ENCODE results near the gene SMIM33.
"Not testable (repeated sequence)": the region's sequence is repeated elsewhere in the genome, so short reads cannot be mapped to it uniquely, and the experiment has no call there.

Gene SMIM33

GRCh38 chr5:139461698-139462097, 9.1 kb upstream of the SMIM33 start:
- no peaks in the 10 kb centered on the region for H3K9me3 ChIP-seq
- no peaks in the 10 kb centered on the region for H3K4me1 ChIP-seq
- H3K4me3 ChIP-seq = no peak overlapping the region
- no peaks in the 10 kb centered on the region for H3K36me3 ChIP-seq (replicated peaks)
- no peak for DNase-seq (ENCODE audit: low spot score in 2 of 2)
- in situ Hi-C loops (cut with MboI; ENCODE audit: low sequenced_read_pairs) = no loop called here
- no peaks in the 10 kb centered on the region for H3K27me3 ChIP-seq (ENCODE audit: low read depth)

DNA sequence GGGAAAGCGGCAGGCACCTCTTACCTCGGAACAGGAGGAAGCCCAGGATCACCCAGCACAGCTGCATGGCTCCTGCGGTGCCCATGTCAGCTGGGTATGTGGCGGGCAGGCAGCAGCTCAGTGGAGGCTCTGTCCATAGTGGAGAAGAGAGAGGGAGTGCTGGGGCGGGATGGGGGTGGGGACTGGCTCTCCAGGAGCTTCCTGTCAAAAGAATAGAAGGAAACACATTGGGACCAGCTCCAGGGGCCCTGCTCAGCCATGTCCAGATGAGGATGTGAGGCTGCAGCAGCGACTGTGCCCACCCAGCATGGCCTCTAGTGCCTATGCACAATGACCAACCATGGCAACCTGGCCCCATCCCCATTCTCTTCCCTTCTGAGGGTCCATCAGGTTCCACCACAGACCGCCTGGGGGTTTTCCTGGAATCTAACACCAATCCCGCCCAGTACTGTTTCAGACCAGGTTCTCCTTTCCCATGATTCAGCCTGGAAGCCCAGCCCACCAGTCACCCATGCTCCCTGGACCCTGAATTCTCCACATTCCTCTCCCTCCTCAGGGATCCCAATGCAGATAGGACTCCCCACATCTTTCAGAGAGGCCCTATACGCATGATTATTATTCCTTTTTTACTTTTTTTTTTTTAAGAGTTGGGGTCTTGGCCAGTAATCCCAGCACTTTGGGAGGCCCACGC, 8.1 kb upstream of the SMIM33 start, which contains the start of gene ECSCR:
Gene ECSCR, minus strand, starts transcription at position 158 of the 691 bp plus-strand sequence. Its CDS starts 73 bp downstream, at position 85.
- no peaks in the 10 kb centered on the region for H3K9me3 ChIP-seq
- no peaks in the 10 kb centered on the region for H3K36me3 ChIP-seq (replicated peaks)
- no peaks in the 10 kb centered on the region for H3K27me3 ChIP-seq (ENCODE audit: low read depth)
- no peak for DNase-seq (ENCODE audit: low spot score in 2 of 2)
- in situ Hi-C loops (cut with MboI; ENCODE audit: low sequenced_read_pairs) = no loop called here
- H3K4me1 ChIP-seq = no peaks in the 10 kb centered on the region
- no peak within 1 kb of the TSS for H3K4me3 ChIP-seq

DNA sequence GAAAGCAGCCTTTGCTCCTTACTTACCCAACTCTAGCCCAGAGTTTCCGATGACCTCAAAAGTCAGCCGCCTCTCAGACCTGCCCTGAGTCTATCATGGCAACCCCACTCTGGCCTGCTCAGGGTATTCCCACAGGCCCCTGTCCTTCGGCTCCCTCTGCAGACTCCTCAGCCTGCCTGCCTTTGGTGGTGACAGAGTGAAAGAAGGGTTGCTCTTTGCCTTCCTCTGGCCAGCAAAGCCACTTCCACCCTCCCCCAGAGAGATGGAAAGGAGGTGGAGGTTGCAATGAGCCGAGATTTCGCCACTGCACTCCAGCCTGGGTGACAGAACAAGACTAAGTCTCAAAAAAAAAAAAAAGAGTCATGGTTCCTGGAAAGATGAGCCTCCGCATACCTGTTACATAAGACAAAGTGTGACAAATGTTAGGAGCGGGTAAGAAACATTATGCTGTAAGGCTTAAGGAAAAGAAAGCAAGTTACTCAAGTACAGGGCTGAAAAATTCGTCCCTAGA, 2.3 kb upstream of the SMIM33 start:
- DNase-seq (ENCODE audit: low spot score in 2 of 2) = no peak
- Histone ChIP-seq H3K4me3 (no peak overlapping the region), H3K4me1 (no peaks in the 10 kb centered on the region), H3K9me3 (no peaks in the 10 kb centered on the region), H3K27me3 (ENCODE audit: low read depth) (no peaks in the 10 kb centered on the region), H3K36me3 (replicated peaks) (no peaks in the 10 kb centered on the region)
- in situ Hi-C loops (cut with MboI; ENCODE audit: low sequenced_read_pairs) = no loop called here

- in situ Hi-C loops (cut with MboI; ENCODE audit: low sequenced_read_pairs) = no loop called here
- Histone ChIP-seq H3K9me3 (no peaks in the 10 kb centered on the region), H3K4me3 (no peak overlapping the region), H3K27me3 (ENCODE audit: low read depth) (no peaks in the 10 kb centered on the region), H3K36me3 (replicated peaks) (no peaks in the 10 kb centered on the region), H3K4me1 (no peaks in the 10 kb centered on the region)
- no peak for DNase-seq (ENCODE audit: low spot score in 2 of 2)
Measured at GRCh38 chr5:139472386-139473030, 1.7 kb downstream of the SMIM33 start.

DNA sequence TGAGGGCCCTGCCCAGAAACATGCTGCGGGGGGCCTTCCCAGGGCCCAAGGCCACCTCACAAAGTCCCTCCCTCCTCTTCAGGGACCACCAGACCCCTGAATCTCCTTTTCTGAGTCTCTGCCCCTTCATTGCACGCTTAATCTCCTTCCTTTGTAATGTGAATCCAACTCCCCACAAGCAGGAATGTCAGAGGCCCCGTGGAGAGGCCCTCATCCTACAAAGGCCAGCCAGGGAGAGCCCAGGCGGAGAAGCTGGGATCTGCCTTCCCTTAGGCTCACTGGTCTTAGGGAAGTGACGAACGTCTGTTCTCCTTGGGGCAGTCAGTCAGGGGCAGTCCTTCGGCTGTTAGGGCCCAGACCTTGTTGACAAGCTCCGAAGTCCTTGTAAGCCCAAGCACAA, 2.3 kb downstream of the SMIM33 start:
- no peak overlapping the region for H3K4me3 ChIP-seq
- H3K4me1 ChIP-seq = no peaks in the 10 kb centered on the region
- H3K9me3 ChIP-seq = no peaks in the 10 kb centered on the region
- H3K27me3 ChIP-seq (ENCODE audit: low read depth) = no peaks in the 10 kb centered on the region
- no peaks in the 10 kb centered on the region for H3K36me3 ChIP-seq (replicated peaks)
- in situ Hi-C loops (cut with MboI; ENCODE audit: low sequenced_read_pairs) = no loop called here
- peak; percentile 8 to 31 for DNase-seq (ENCODE audit: low spot score in 2 of 2)

DNA sequence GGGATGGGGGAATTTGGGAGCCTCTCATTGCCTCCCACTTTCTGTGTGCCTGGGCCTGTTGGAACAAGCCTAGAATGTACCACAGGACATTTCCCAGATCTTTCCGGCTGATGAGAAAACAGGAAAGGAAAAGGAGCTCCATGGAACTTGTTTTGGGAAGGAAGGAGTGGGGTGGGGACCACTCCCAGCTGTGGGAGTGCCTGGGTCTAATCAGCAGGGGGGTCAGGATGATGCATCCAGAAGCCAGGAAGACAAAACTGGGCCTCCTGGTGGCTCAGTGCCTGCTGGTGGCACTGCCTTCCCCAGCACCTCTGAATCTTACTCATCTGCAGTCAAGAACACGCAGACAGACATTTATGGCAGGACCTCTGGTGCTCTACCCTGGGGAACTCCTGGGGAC, 2.8 kb downstream of the SMIM33 start:
- H3K4me3 ChIP-seq = no peak overlapping the region
- H3K4me1 ChIP-seq = no peaks in the 10 kb centered on the region
- no peaks in the 10 kb centered on the region for H3K27me3 ChIP-seq (ENCODE audit: low read depth)
- no peak for DNase-seq (ENCODE audit: low spot score in 2 of 2)
- no peaks in the 10 kb centered on the region for H3K9me3 ChIP-seq
- no peaks in the 10 kb centered on the region for H3K36me3 ChIP-seq (replicated peaks)
- in situ Hi-C loops (cut with MboI; ENCODE audit: low sequenced_read_pairs) = no loop called here

GRCh38 chr5:139474890-139475791, 4.3 kb downstream of the SMIM33 start:
- Histone ChIP-seq H3K4me1 (no peaks in the 10 kb centered on the region), H3K27me3 (ENCODE audit: low read depth) (no peaks in the 10 kb centered on the region), H3K9me3 (no peaks in the 10 kb centered on the region), H3K4me3 (no peak overlapping the region), H3K36me3 (replicated peaks) (no peaks in the 10 kb centered on the region)
- no peak for DNase-seq (ENCODE audit: low spot score in 2 of 2)
- in situ Hi-C loops (cut with MboI; ENCODE audit: low sequenced_read_pairs) = no loop called here

GRCh38 chr5:139475865-139476617, 5.2 kb downstream of the SMIM33 start:
- H3K27me3 ChIP-seq (ENCODE audit: low read depth) = no peaks in the 10 kb centered on the region
- no peaks in the 10 kb centered on the region for H3K36me3 ChIP-seq (replicated peaks)
- H3K9me3 ChIP-seq = no peaks in the 10 kb centered on the region
- no peaks in the 10 kb centered on the region for H3K4me1 ChIP-seq
- H3K4me3 ChIP-seq = no peak overlapping the region
- no peak for DNase-seq (ENCODE audit: low spot score in 2 of 2)
- in situ Hi-C loops (cut with MboI; ENCODE audit: low sequenced_read_pairs) = no loop called here

- H3K9me3 ChIP-seq; H3K4me3 ChIP-seq; H3K4me1 ChIP-seq; H3K36me3 ChIP-seq (replicated peaks); in situ Hi-C loops (cut with MboI; ENCODE audit: low sequenced_read_pairs); H3K27me3 ChIP-seq (ENCODE audit: low read depth); DNase-seq (ENCODE audit: low spot score in 2 of 2): not testable (repeated sequence)
Measured at GRCh38 chr5:139478657-139479423, 8.0 kb downstream of the SMIM33 start.

DNA sequence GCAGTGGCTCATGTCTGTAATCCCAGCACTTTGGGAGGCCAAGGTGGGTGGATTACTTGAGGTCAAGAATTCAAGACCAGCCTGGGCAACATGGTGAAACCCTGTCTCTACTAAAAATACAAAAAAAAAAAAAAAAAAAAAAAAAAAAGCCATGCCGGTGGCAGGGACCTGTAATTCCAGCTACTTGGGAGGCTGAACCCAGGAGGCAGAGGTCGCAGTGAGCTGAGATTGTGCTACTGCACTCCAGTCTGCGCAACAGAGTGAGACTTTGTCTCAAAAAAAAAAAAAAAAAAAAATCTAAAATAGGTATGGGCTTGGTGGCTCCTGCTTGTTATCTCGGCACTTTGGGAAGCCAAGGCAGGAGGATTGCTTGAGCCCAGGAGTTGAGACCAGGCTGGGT, 8.9 kb downstream of the SMIM33 start:
- H3K9me3 ChIP-seq; H3K4me1 ChIP-seq; H3K36me3 ChIP-seq (replicated peaks); H3K27me3 ChIP-seq (ENCODE audit: low read depth); DNase-seq (ENCODE audit: low spot score in 2 of 2); in situ Hi-C loops (cut with MboI; ENCODE audit: low sequenced_read_pairs); H3K4me3 ChIP-seq: not testable (repeated sequence)

DNA sequence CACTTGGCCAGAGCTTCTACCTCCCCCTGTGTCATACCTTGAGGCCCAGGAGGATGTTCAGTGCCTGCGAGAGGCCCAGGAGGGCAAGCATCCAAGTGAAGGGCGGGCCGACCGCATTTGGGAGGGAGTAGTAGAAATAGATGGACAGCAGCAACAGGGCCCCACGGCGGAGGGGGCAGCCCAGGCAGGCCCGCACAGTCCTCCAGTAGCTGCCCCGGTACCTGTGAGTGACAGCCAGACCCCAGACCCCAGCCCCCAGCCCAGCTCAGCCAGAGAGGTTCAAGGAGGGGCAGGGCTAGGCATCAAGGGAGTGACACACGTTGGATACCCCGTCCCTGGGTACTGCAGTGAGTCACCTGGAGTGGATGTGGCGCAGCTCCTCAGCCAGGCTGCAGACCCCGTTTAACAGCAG, 10.3 kb downstream of the SMIM33 start:
- peaks cover 10% of the 10 kb centered on the region; the same call in 1 of the 2 replicates for H3K4me1 ChIP-seq
- H3K9me3 ChIP-seq = no peaks in the 10 kb centered on the region
- in situ Hi-C loops (cut with MboI; ENCODE audit: low sequenced_read_pairs) = no loop called here
- no peaks in the 10 kb centered on the region for H3K27me3 ChIP-seq (ENCODE audit: low read depth)
- H3K4me3 ChIP-seq = no peak overlapping the region
- no peaks in the 10 kb centered on the region for H3K36me3 ChIP-seq (replicated peaks)
- no peak for DNase-seq (ENCODE audit: low spot score in 2 of 2)

DNA sequence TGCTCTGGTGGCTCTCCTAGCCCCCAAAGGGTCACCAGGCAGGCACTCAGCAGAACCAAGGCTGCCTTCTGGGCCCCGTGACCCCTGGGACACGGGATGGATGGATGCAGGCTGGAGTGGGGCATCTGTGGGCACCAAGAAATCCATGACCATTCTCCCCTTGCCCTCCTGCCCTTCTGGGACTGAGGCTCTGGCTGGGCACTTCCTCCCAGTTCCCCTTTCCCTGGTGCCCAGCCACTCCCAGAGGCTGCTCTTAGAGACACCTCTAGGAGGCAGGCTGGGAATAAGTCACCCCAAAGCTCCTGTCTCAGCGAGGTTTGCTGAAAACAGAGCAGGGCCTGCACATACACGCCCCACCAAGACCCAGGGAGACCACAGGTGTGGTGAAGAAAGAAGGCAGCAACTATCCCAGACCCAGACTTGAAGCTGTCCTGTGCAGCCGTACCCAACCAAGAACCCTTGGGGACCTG, 10.8 kb downstream of the SMIM33 start:
- Histone ChIP-seq H3K4me3 (no peak overlapping the region), H3K4me1 (peaks cover 10% of the 10 kb centered on the region; the same call in 1 of the 2 replicates)
- DNase-seq (ENCODE audit: low spot score in 2 of 2) = no peak

More for the DNA sequence above, 10.8 kb downstream of the SMIM33 start:
- no peaks in the 10 kb centered on the region for H3K36me3 ChIP-seq (replicated peaks)
- in situ Hi-C loops (cut with MboI; ENCODE audit: low sequenced_read_pairs) = no loop called here
- no peaks in the 10 kb centered on the region for H3K27me3 ChIP-seq (ENCODE audit: low read depth)
- no peaks in the 10 kb centered on the region for H3K9me3 ChIP-seq

Measured in HAP-1 (cell line).